Measurements from ENCODE around the gene FPR3. TPM values are rescaled to one million over a fixed set of nuclear protein-coding genes. Genes with fewer than 3 reads are reported as not detected.

Gene FPR3
- total and polyA plus RNA-seq, 10 of the 15 experiments (the other 5 are each of a cell fraction or from before 2014, with no cell fraction given): not detected

- Histone ChIP-seq H3K4me3 (no peak overlapping the region), H4K20me1 (ENCODE audit: control insufficient read depth, insufficient read depth) (no peaks in the 10 kb centered on the region), H3K9me3 (replicated peaks; ENCODE audit: control insufficient read depth, insufficient read depth, low read length) (no peaks in the 10 kb centered on the region; the same call in 1 of the 3 replicates), H3K4me2 (ENCODE audit: control insufficient read depth, insufficient read depth) (no peak overlapping the region), H3K27me3 (replicated peaks in 1 of 2; ENCODE audit: control insufficient read depth in 2 of 2, insufficient read depth in 2 of 2, low read length in 1 of 2) (no peaks in the 10 kb centered on the region), H2AFZ (ENCODE audit: control insufficient read depth, low read depth, low read length) (no peak overlapping the region), H3K79me2 (ENCODE audit: control insufficient read depth, insufficient read depth, low read length) (no peaks in the 10 kb centered on the region), H3K36me3 (ENCODE audit: control insufficient read depth in 2 of 2, insufficient read depth in 2 of 2, low read length in 1 of 2) (no peaks in the 10 kb centered on the region), H3K9ac (ENCODE audit: control insufficient read depth, insufficient read depth, low read length) (no peak overlapping the region), H3K4me1 (ENCODE audit: control insufficient read depth, insufficient read depth, low read length) (no peaks in the 10 kb centered on the region), H3K27ac (ENCODE audit: control insufficient read depth, insufficient read depth) (no peak overlapping the region)
- intact Hi-C loops (cut with micrococcal nuclease; ENCODE audit: unreplicated experiment) (no loop called here), in situ Hi-C loops (cut with MboI) (no loop called here)
- ChIA-PET RAD21 (ENCODE audit: unreplicated experiment) (interaction anchor here (0.9 kb wide), 1 partner anchor 382 kb away, joined by 3 read pairs; the partner anchor contains the start of gene PPP2R1A), POLR2A (no interaction called here), CTCF (interaction anchor here (0.6 to 2.7 kb wide), 3 partner anchors 30 to 213 kb away, joined by 4 to 10 read pairs (median 6); no protein-coding TSS in a partner anchor), SMC1A (ENCODE audit: uncharacterized antibody, unreplicated experiment) (no interaction called here)
- ATAC-seq (no peak), DNase-seq (ENCODE audit: low read depth, low spot score) (no peak), FAIRE-seq (no peak)
- TF ChIP-seq FOXM1 (IDR thresholded peaks at IDR 0.05; ENCODE audit: low read depth, low read length): no peak
- no peak for TF ChIP-seq KLF5 (IDR thresholded peaks at IDR 0.05; ENCODE audit: partially characterized antibody)
- TF ChIP-seq HDAC2 (IDR thresholded peaks at IDR 0.05): no peak
- no peak for TF ChIP-seq BMI1 (IDR thresholded peaks at IDR 0.05; ENCODE audit: borderline replicate concordance)
- no peak for TF ChIP-seq NFYA (IDR thresholded peaks at IDR 0.05; ENCODE audit: borderline replicate concordance, low read depth, low read length)
- TF ChIP-seq IKZF1 (conservative IDR thresholded peaks at IDR 0.05): no peak
- no peak for TF ChIP-seq NBN (IDR thresholded peaks at IDR 0.05)
- TF ChIP-seq TCF3 (IDR thresholded peaks at IDR 0.05; ENCODE audit: borderline replicate concordance, insufficient read depth, low read depth, low read length): no peak
- TF ChIP-seq IRF5 (IDR thresholded peaks at IDR 0.05; ENCODE audit: borderline replicate concordance): no peak
- no peak for TF ChIP-seq RELB (IDR thresholded peaks at IDR 0.05; ENCODE audit: low read depth)
- TF ChIP-seq SRF (IDR thresholded peaks at IDR 0.05; ENCODE audit: low read depth in 2 of 2, low read length in 2 of 2): no peak
- no peak for TF ChIP-seq SMC3 (IDR thresholded peaks at IDR 0.05; ENCODE audit: borderline replicate concordance, low read length)
- no peak for TF ChIP-seq POLR2AphosphoS5 (IDR thresholded peaks at IDR 0.05; ENCODE audit: low read length)
- no peak for TF ChIP-seq STAT3 (IDR thresholded peaks at IDR 0.05; ENCODE audit: low read depth, low read length)
- no peak for TF ChIP-seq PKNOX1 (IDR thresholded peaks at IDR 0.05)
- no peak for TF ChIP-seq RUNX3 (IDR thresholded peaks at IDR 0.05; ENCODE audit: low read length)
- TF ChIP-seq STAT1 (conservative IDR thresholded peaks at IDR 0.05): no peak
- 39% methylated on average over 6 of the region's 6 CpGs for WGBS (ENCODE audit: insufficient coverage, insufficient replicate concordance, low lambda C conversion rate, missing lambda C conversion rate)
- BruUV-seq (replicated peaks): no TSS peak
Measured at GRCh38 chr19:51807111-51807701, 12.2 kb downstream of the FPR3 start.
